NCI-H187 (cell line): ENCODE data around the gene KTI12.
"Not testable (repeated sequence)": the region's sequence is repeated elsewhere in the genome, so short reads cannot be mapped to it uniquely, and the experiment has no call there.

Experiments used
- DNase-seq, 2 experiments: peaks; one replicate each; lab custom pipeline; 2025; lab: John Stamatoyannopoulos, UW

KTI12 gene

GRCh38 chr1:52033190-52034049 lies at the start of gene KTI12:
Gene KTI12 (minus strand): TSS chr1:52033810. CDS start chr1:52033761, 49 bp downstream.
- DNase-seq, result peak; percentile 50 to 66

- DNase-seq, result no peak
Observed at GRCh38 chr1:52080014-52080415, 46.4 kb upstream of the KTI12 start.

GRCh38 chr1:52077277-52077676 lies 43.7 kb upstream of the KTI12 start:
- not testable (repeated sequence) for DNase-seq

- DNase-seq, result no peak
Observed at GRCh38 chr1:52072291-52072690, 38.7 kb upstream of the KTI12 start.

- DNase-seq, result no peak
Observed at GRCh38 chr1:52070704-52071103, 37.1 kb upstream of the KTI12 start.

- DNase-seq, result no peak
Observed at GRCh38 chr1:52063192-52063591, 29.6 kb upstream of the KTI12 start.

- DNase-seq, result no peak
Observed at GRCh38 chr1:52060822-52061221, 27.2 kb upstream of the KTI12 start.

- no peak for DNase-seq
Observed at GRCh38 chr1:52059888-52060287, 26.3 kb upstream of the KTI12 start.

- DNase-seq, result no peak
Observed at GRCh38 chr1:52059321-52059720, 25.7 kb upstream of the KTI12 start.

GRCh38 chr1:52057876-52058415 lies 24.3 kb upstream of the KTI12 start:
- DNase-seq, result no peak

GRCh38 chr1:52057255-52057654 lies 23.6 kb upstream of the KTI12 start:
- no peak for DNase-seq

GRCh38 chr1:52056937-52057231 lies 23.3 kb upstream of the KTI12 start:
- DNase-seq, result no peak

GRCh38 chr1:52056163-52056936 lies 22.7 kb upstream of the KTI12 start, which contains the start of gene BTF3L4:
Gene BTF3L4 (plus strand): TSS chr1:52056295. CDS start chr1:52059848, 3,553 bp downstream.
- peak; percentile 46 to 96 for DNase-seq

GRCh38 chr1:52055866-52056162 lies 22.2 kb upstream of the KTI12 start:
- peak in 1 of 2 experiments; percentile 77 for DNase-seq

GRCh38 chr1:52055066-52055865 lies 21.7 kb upstream of the KTI12 start, which contains the start of gene TXNDC12:
Gene TXNDC12 (minus strand): TSS chr1:52055191. CDS start chr1:52055096, 95 bp downstream.
- peak; percentile 53 to 73 for DNase-seq

GRCh38 chr1:52054496-52055065 lies 21.0 kb upstream of the KTI12 start:
- no peak for DNase-seq

- DNase-seq, result no peak
Observed at GRCh38 chr1:52053862-52054261, 20.3 kb upstream of the KTI12 start.

- DNase-seq, result not testable (repeated sequence)
Observed at GRCh38 chr1:52049337-52049736, 15.7 kb upstream of the KTI12 start.

GRCh38 chr1:52045666-52046195 lies 12.1 kb upstream of the KTI12 start:
- DNase-seq, result not testable (repeated sequence)

- DNase-seq, result no peak
Observed at GRCh38 chr1:52045236-52045635, 11.6 kb upstream of the KTI12 start.

- DNase-seq, result no peak
Observed at GRCh38 chr1:52041551-52042185, 8.1 kb upstream of the KTI12 start.
